GM18526 (cell line): ENCODE measurements around the gene SAP25.

Experiments used
- POLR2A ChIP-seq: IDR thresholded peaks from 3 replicates; pipeline ENCODE4 v1.6.1; 2011; ENCODE audit not compliant: insufficient read length; ENCODE audit errors: extremely low read depth

The SAP25 gene

DNA sequence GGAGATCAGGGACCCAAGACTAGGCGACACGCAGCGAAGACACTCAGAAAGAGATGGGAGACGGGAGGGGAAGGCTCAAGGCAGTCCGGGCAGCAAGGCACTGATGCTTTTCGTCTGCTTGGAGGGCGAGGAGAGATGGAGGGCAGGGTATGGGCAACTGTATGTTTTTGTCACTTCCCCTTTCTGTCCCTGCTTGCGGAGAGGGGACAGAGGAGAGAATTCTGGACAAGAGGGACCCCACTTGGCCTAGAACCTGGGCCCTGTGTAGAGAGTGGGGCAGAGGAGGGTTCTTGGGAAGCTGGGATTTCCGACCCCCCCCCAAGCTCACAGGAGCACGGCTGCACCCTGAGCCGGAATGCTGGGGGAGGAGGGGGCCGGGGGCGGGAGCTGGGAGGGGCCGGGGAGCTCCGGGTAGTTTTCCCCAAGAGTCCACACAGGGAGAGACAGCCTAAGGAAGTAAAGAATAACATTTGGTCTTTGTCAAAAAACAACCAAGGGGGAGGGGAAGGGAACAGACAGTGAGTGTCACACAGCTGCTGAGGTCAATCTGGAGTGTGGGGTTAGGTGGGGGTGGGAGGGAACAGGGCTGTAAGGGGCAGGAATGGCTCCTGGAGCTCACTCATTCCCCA, 10.5 kb upstream of the SAP25 start:
- no peak for TF ChIP-seq POLR2A

DNA sequence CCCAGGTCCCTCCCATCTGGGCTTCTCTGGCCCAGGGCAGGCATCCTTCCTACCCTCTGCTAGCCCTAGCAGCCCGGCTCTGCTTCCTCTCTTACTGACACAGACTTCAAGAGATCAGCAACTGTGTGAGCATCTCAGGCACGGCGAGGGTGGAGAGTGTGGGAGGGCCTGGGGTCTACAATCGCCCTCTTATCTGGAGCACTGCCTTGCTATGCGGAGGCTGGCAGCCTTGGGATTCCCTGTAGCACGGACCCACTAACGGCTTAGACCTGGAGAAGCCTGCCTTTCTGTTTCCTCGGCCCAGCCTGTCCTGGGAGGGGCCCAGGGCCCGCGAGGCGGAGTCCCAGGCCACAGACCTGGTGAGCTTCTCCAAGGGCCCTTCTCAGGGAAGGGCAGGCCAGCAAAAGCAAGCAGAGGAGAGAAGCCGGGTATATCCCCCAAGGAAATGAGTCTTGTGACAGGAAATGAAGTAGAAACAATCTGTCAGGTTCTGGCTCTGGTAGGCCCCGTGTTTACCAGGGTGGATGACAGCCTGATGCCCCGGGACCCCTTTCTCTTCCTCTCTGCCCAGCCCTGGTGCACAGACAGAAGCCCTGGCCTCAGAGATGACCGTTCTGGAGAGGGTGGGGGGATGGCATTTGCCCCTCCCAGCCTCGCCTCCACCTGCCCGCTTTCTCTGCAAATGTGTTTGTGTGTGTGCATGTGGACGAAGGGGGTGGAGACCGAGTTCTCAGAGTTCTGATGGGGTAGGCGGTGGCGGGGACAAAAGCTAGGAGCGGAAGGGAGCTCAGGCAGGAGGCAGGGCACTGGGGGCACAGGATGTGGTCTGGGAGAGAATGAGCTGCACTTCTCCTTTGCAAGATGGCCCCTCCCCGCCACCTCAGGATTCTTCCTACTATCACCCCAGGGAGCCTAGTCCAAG, 9.7 kb upstream of the SAP25 start:
- peak; percentile 38 for TF ChIP-seq POLR2A

- TF ChIP-seq POLR2A: no peak
Observed at GRCh38 chr7:100582650-100583049, 8.9 kb upstream of the SAP25 start.

- TF ChIP-seq POLR2A: no peak
Observed at GRCh38 chr7:100582041-100582579, 8.4 kb upstream of the SAP25 start.

DNA sequence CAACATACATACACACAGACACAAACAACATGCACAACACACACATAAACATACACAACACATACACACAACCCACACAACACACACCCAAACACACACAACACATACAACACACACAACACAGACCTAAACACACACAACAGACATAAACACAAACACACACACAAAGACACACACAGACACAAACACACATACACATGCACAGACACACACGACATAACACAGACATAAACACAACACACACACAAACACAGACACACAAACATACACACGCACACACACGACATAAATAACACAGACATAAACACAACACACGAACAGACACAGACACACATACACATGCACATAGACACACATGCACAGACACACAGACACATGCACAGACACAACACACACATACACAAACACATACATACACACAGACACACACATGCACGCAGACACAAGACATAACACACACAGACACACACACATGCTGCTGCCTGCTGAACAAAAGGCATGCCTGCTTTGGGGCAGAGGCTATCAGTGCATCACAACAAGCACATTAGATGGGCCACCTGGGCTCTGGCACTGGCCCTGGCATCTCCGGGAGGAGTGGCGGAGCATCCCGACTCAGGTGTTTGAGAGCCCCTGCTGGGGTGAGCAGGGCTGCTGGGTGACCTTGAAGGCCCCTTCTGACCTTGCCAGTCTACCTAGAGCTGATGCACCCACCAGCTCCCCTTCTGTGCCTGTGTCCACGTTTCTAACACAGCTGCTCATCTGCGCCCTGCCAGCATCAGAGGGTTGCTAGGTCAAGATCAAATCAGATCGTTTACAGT, 7.0 kb upstream of the SAP25 start:
- no peak for TF ChIP-seq POLR2A

DNA sequence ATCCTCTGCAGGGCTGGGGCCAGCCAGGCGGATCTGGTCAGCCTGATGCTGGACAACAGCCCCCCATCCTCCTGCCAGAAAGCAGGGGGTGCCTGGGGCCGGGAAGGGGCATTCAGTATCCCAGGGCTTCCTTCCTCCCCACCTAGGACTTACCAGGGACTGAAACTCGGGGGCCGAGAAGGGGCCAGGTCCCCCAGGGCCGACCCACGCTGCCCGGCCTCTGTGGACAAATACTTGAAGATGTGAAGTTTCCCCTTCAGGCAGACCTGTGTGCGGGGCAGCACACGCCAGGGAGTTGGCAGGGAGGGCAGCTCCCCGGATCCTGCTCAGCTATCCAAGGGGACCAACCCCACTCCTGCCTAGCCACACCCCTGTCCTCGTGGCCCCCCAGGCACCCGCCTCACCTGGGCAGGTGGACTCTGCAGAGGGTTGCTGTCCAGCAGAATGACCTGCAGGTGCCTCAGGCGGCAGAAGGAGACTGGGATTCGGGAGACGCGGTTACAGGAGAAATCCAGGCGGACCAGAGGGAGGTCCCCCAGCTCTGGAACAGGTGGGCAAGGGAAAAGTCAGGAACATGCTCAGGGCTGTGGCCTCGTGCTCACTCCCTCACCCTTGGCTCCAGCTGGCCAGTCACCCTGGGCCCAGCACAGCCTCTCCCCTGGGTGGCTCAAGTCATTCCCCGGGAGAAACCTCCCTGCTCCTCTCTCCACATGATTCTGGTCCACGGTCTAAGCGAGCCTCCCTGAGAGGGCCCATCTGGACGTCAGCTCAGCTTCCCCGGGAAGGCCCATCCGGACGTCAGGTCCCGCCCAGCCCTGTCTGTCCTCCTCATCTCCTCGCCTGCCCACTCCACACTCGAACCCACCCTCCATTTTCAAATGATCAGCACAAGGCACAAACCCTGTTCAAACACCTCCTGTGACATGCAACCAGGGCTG, 4.8 kb upstream of the SAP25 start:
- no peak for TF ChIP-seq POLR2A

DNA sequence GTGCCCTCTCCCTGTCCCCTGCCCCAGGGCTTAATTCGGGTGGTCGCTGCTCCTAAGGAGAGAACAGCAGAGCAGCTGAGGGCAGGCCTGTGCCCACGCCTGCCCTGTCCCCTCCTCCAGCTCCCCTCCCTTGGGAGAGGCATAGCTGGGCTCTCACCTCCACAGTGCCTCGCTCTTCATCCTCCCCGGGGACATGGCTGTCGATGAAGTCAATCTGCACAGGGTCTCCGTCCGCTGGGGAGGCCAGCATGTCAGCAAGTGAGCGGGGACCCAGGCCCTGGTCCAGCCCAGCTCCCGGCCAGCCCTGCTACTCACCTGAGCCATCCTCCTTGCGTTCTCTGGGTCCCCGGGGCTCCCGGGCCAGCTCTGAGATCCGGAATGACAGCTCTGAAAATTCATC, 3.8 kb upstream of the SAP25 start:
- no peak for TF ChIP-seq POLR2A

- no peak for TF ChIP-seq POLR2A
Observed at GRCh38 chr7:100577103-100577502, 3.4 kb upstream of the SAP25 start.

DNA sequence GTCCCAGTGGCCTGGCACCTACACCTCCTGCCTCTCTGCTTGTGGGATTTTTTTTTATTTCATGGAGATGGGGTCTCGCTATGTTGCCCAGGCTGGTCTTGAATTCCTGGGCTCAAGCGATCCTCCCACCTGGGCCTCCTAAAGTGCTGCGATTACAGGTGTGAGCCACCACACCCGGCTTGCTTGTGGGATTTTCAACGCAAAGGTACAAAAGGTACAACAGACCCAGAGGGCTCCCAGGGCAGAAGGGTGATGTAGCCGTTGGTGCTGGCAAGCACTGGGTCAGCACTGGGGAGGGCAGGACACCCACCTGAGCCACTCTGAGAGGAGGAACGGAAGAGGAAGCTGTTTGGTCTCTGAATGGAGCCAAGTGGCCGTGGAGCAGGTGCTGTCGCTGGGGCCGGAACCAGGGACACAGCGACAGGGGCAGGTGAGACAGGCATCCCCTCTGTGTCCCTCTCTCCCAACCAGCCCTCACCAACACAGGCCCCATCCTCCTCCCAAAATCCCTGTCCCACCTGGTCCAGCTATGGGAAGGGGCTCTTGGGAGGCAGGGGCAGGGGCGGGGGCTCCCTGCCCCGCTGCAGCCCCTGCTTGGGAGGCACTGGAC, 2.8 kb upstream of the SAP25 start:
- TF ChIP-seq POLR2A: no peak

- TF ChIP-seq POLR2A: no peak
Observed at GRCh38 chr7:100575746-100576383, 2.2 kb upstream of the SAP25 start.

DNA sequence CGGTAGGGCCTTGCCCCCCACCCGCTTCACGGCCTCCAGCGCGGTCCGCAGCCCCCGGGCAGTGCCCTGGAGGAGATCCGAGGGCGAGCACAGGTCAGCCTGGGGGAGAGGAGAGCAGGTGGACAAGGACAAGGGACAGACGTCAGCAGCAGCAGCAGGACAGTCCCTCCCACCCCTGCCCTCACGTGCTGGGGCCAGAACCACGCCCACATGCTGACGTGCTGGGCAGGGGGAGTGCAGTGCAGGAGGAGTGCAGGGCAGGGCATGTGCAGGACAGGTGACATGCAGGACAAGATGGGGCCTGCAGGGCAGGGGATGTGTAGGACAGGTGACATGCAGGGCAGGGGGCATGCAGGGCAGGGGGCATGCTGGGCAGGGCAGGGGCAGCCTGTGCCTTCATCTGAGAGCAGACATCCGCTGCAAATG, 1.5 kb upstream of the SAP25 start:
- TF ChIP-seq POLR2A: no peak

GRCh38 chr7:100574362-100575205, 884 bp upstream of the SAP25 start:
- TF ChIP-seq POLR2A: no peak
